ENCODE data around the gene BRD8. TPM values are rescaled to one million over a fixed set of nuclear protein-coding genes. Genes with fewer than 3 reads are reported as not detected.
"Not testable (repeated sequence)": the region's sequence is repeated elsewhere in the genome, so short reads cannot be mapped to it uniquely, and the experiment has no call there.

BRD8 gene
- total RNA-seq, 1 experiment from 2014 or later, result 93.4 TPM

DNA sequence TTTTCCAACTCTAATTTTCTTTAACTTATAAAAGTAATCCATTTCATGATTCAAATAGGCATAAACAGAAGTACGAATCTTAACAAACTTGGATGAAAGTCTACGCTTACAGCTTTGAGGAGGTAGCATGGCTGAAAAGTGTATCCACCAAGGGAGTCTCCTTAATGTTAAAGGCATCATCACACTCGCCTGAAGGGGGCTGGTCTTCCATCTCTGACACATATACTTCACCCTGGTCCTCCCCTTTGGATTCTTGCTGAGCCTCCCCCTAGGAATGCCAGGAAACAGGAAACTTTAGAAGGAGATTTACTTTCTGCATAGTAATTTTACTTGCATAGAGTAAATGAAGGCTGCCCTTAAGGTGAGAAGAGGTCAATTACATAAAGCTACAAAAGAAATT is 28.9 kb downstream of the BRD8 start:
- H3K4me1 Mint-ChIP-seq (ENCODE audit: insufficient read depth, unreplicated experiment), result no peaks in the 10 kb centered on the region
- ChIA-PET CTCF (interaction anchor here (0.6 to 5.3 kb wide), 13 partner anchors 9 to 520 kb away, joined by 3 to 27 read pairs (median 3); no protein-coding TSS in a partner anchor), POLR2A (interaction anchor here (0.5 to 3.9 kb wide), 3 partner anchors 10 to 75 kb away, joined by 3 to 30 read pairs (median 3); partner anchors contain the start of genes BRD8, KIF20A and NME5)
- no peak overlapping the region for H3K4me3 Mint-ChIP-seq (ENCODE audit: unreplicated experiment)
- no TSS peak for BruUV-seq (replicated peaks)
- peak; percentile 5 for DNase-seq (ENCODE audit: unreplicated experiment)
- intact Hi-C loops (cut with micrococcal nuclease), result no loop called here
- H3K36me3 Mint-ChIP-seq (ENCODE audit: insufficient read depth, unreplicated experiment), result no peaks in the 10 kb centered on the region
- no peak for TF ChIP-seq CTCF (IDR thresholded peaks at IDR 0.05; ENCODE audit: unreplicated experiment)
- H3K9me3 Mint-ChIP-seq (ENCODE audit: unreplicated experiment), result no peaks in the 10 kb centered on the region
- no peaks in the 10 kb centered on the region for H3K27me3 Mint-ChIP-seq (ENCODE audit: insufficient read depth, unreplicated experiment)
- no peak overlapping the region for H3K27ac Mint-ChIP-seq (ENCODE audit: low read depth, unreplicated experiment)

DNA sequence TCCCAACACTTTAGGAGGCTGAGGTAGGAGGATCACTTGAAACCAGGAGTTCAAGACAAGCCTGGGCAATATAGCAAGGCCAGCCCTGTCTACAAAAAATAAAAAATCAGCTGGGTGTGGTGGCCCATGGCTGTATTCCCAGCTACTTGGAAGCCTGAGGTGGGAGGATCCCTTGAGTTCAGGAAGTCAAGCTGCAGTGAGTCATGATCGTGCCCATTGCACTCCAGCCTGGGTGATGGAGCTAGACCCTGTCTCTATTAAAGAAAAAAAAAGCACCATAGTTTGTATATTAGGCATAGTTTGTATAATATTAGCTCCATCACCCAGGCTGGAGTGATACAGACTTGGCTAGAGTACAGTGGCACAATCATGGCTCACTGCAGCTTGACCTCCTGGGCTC is 29.6 kb downstream of the BRD8 start:
- Mint-ChIP-seq H3K4me1 (ENCODE audit: insufficient read depth, unreplicated experiment) (no peaks in the 10 kb centered on the region), H3K9me3 (ENCODE audit: unreplicated experiment) (no peaks in the 10 kb centered on the region), H3K27me3 (ENCODE audit: insufficient read depth, unreplicated experiment) (no peaks in the 10 kb centered on the region), H3K4me3 (ENCODE audit: unreplicated experiment) (no peak overlapping the region), H3K27ac (ENCODE audit: low read depth, unreplicated experiment) (no peak overlapping the region), H3K36me3 (ENCODE audit: insufficient read depth, unreplicated experiment) (no peaks in the 10 kb centered on the region)
- intact Hi-C loops (cut with micrococcal nuclease), result no loop called here
- BruUV-seq (replicated peaks), result no TSS peak
- no peak for TF ChIP-seq CTCF (IDR thresholded peaks at IDR 0.05; ENCODE audit: unreplicated experiment)
- peak; percentile 94 for DNase-seq (ENCODE audit: unreplicated experiment)
- ChIA-PET CTCF (interaction anchor here (0.6 to 5.3 kb wide), 16 partner anchors 10 to 625 kb away, joined by 3 to 27 read pairs (median 3); no protein-coding TSS in a partner anchor), POLR2A (interaction anchor here (0.9 to 3.9 kb wide), 4 partner anchors 10 to 394 kb away, joined by 3 to 30 read pairs (median 5); partner anchors contain the start of genes BRD8, KIF20A and NME5)

DNA sequence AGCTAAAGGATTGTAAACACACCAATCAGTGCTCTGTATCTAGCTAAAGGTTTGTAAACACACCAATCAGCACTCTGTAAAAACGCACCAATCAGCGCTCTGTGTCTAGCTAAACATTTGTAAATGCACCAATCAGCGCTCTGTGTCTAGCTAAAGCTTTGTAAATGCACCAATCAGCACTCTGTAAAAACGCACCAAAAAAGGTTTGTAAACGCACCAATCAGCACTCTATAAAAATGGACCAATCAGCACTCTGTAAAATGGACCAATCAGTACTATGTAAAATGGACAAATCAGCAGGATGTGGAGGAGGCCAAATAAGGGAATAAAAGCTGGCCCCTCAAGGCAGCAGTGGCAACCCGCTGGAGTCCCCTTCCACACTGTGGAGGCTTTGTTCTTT is 34.9 kb downstream of the BRD8 start:
- intact Hi-C loops (cut with micrococcal nuclease); H3K27me3 Mint-ChIP-seq (ENCODE audit: insufficient read depth, unreplicated experiment); H3K27ac Mint-ChIP-seq (ENCODE audit: low read depth, unreplicated experiment); DNase-seq (ENCODE audit: unreplicated experiment); H3K4me3 Mint-ChIP-seq (ENCODE audit: unreplicated experiment); BruUV-seq (replicated peaks); H3K9me3 Mint-ChIP-seq (ENCODE audit: unreplicated experiment); H3K4me1 Mint-ChIP-seq (ENCODE audit: insufficient read depth, unreplicated experiment); H3K36me3 Mint-ChIP-seq (ENCODE audit: insufficient read depth, unreplicated experiment): not testable (repeated sequence)
- ChIA-PET CTCF (interaction anchor here (1.1 to 7.3 kb wide), 6 partner anchors 10 to 364 kb away, joined by 3 to 46 read pairs (median 10); no protein-coding TSS in a partner anchor), POLR2A (interaction anchor here (0.6 to 1.3 kb wide), 4 partner anchors 9 to 487 kb away, joined by 3 to 4 read pairs (median 4); no protein-coding TSS in a partner anchor)

- no peak for TF ChIP-seq CTCF (IDR thresholded peaks at IDR 0.05; ENCODE audit: unreplicated experiment)
- intact Hi-C loops (cut with micrococcal nuclease), result no loop called here
- no TSS peak for BruUV-seq (replicated peaks)
- Mint-ChIP-seq H3K36me3 (ENCODE audit: insufficient read depth, unreplicated experiment) (no peaks in the 10 kb centered on the region), H3K4me1 (ENCODE audit: insufficient read depth, unreplicated experiment) (no peaks in the 10 kb centered on the region), H3K27me3 (ENCODE audit: insufficient read depth, unreplicated experiment) (no peaks in the 10 kb centered on the region), H3K27ac (ENCODE audit: low read depth, unreplicated experiment) (no peak overlapping the region), H3K4me3 (ENCODE audit: unreplicated experiment) (no peak overlapping the region), H3K9me3 (ENCODE audit: unreplicated experiment) (no peaks in the 10 kb centered on the region)
- ChIA-PET POLR2A (no interaction called here), CTCF (interaction anchor here (0.6 to 7.3 kb wide), 6 partner anchors 8 to 406 kb away, joined by 3 to 46 read pairs (median 4); no protein-coding TSS in a partner anchor)
- no peak for DNase-seq (ENCODE audit: unreplicated experiment)
Observed at GRCh38 chr5:138141734-138142133, 36.7 kb downstream of the BRD8 start.

Data from MCF 10A (cell line).